Jurkat, Clone E6-1 (cell line): Measurements from ENCODE around the gene MMP2.

Source experiments
- DNase-seq: peaks from one replicate; pipeline ENCODE4 v3.0.0-alpha.2; 2011; ENCODE audit warnings: low read depth, low spot score
- H3K4me3 ChIP-seq: 2 replicates; pipeline ENCODE4 v1.5.1; 2011; ENCODE audit warnings: mild to moderate bottlenecking, low read length, control low read depth, moderate library complexity

Gene MMP2

GRCh38 chr16:55555436-55555835 is 76.4 kb downstream of the MMP2 start:
- DNase-seq: no peak
- H3K4me3 ChIP-seq: no peak overlapping the region
